Measurements from ENCODE around the gene CCDC57.

Gene CCDC57

DNA sequence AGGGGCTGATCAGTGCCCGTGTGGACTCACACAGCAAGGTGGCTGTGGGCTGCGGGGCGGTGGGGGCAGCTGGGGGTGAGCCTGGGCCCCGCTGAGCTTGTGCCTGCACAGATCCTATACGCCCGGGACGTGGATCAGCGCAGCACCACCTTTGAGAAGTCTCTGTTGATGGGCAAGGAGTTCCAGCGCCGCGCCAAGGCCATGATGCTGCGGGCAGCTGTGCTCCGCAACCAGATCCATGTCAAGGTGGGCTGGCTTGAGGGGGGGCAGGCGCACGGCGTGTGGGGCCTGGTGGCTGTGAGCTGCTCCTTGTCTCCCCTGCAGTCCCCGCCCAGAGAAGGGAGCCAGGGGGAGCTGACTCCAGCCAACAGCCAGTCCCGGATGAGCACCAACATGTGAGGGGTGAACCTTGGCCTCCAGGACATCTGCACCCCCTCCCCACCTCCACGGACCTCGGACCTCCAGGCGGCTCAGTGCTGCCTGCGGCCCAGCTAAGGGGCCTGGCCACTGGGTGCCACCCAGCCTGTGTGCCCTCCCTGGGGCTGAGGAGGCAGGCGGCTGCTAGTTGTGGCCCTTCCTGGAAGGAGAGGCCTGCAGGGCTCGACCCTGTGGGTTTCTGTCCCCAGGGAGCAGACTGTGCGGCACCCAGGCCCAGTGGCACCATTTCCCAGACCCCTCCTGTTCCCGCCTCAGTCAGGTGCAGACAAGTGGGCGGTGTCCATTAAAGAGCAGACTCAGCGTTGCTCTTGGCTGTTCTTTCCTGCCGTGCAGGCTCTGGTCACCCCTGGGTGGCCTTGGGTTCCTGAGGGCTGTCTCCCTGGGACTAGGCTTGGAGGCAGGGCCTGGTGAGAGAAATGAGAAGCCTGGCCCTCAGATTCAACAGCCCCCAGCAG is 155.7 kb downstream of the CCDC57 start:
- no peak for DNase-seq

DNA sequence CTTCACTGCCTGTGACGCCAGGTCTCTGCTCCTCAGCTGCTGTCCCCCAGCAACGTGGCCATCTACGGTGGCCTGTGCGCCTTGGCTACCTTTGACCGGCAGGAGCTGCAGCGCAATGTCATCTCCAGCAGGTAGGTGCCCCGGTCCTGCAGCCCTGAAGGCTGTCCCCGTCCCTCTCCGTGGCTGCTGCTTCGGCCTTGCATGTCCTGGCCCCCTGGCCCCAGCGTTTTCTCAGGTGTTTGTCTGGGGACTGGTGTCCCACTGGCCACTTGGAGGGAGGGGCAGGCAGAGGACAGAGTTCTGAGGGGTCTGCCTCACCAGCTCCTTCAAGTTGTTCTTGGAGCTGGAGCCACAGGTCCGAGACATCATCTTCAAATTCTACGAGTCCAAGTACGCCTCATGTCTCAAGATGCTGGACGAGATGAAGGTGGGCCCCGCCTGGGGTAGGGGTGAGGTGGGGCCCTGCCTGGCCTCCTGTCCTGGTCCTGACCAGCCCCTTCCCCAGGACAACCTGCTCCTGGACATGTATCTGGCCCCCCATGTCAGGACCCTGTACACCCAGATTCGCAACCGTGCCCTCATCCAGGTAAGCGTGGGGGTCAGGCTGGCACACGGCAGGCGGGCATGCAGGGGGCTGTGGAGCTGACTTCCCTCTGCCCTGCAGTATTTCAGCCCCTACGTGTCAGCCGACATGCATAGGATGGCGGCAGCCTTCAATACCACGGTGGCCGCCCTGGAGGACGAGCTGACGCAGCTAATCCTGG is 156.5 kb downstream of the CCDC57 start:
- DNase-seq, result no peak

DNA sequence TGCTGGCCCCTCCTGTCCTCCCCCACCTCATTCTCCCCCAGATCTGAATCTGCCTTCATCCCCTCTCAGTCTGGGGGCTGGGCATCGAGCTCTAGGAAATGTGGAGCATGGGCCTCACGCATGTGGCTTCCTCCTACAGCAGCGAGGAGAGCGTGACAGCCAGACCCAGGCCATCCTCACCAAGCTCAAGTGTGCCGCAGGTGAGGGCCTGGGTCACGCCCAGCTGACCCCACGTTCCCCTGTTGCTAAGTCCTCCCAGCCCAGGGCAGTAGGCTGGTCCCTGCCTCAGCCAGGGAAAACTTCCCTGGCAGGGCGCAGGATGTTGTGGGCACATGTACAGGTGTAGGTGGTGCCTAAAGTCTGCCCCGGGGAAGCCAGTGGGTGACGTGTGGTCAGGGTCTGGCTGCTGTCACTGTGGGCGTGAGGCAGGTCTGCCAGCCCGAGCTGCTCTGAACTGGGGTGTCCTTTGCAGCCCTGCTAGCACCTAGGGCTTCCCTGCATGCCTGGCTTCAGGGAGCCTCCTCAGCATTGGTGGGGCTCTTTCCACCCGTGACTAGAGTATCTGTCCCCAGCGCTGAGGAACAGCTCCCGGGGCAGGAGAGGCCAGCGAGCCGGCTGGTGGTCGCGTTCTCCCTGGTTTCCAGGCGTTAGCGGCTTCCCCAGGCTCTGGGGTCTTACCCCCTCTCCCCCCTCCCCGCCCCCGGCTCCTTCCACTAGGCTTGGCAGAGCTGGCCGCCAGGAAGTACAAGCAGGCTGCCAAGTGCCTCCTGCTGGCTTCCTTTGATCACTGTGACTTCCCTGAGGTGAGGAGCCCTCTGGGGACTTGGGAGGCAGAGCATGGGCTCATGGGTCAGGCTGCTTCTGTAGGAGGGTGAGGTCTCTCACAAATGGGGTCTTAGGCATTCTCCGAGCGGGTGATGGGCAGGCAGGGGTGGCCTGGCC is 157.3 kb downstream of the CCDC57 start:
- no peak for DNase-seq

DNA sequence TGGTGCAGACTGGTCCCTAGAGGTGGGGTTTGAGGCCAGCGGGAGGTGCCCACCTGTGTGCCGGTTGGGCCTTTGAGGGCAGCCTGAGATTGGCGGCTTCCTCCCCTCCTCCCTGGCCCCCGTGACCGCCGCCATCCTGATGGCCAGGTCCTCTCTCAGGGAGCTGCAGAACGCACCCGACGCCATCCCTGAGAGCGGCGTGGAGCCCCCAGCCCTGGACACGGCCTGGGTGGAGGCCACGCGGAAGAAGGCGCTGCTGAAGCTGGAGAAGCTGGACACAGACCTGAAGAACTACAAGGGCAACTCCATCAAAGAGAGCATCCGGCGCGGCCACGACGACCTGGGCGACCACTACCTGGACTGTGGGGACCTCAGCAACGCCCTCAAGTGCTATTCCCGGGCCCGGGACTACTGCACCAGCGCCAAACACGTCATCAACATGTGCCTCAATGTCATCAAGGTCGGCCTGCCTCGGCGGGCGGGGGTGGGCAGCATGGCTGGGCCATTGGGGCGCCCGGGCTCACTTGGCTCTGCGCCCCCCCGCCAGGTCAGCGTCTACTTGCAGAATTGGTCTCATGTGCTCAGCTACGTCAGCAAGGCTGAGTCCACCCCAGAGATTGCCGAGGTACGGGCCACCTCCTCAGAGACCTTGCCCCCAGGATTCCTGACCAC is 158.2 kb downstream of the CCDC57 start:
- no peak for DNase-seq

DNA sequence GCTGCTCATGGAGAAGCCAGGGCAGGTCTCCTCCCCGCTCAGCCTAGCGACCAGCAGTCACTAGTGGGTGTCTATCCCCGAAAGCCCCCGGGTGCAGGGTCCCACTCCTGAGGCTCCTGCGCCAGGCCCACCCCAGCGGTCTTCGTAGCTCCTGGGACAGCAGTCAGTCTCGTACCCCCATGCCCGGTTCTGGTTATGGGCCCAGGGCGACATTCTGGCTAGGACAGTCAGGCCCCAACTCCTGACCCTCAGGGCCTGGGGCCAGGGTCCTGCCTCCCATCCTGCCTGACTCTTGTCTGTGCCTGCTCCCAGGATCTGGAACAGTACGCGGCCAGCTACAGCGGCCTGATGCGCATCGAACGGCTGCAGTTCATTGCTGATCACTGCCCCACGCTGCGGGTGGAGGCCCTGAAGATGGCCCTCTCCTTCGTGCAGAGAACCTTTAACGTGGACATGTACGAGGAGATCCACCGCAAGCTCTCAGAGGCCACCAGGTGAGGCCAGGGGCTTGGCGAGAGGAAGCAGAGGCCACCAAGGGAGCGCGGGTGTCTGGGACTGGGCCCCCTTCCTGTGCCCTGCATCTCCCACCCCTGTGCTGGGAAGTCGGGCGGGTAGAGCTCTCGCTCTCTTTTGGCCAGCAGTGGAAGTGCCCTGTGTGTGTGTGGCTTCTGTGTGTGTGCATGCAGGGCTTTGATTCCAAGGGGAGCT is 158.9 kb downstream of the CCDC57 start:
- DNase-seq, result no peak

DNA sequence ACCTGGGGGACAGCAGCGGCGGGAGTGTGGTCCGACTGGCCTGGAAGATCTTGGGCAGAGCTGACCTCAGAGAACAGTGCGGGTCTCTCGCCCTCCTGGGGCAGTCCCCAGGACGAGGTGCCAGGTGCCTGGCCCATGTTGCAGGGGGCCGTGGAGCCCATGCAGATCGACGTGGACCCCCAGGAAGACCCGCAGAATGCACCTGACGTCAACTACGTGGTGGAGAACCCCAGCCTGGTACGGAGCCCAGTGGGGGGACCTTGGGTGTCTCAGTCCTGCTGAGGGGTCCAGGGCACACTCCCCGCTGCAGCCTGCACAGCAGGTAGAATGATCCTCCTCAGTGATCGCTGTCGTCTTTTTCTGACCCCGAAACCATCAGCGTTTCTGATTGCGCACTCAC is 159.5 kb downstream of the CCDC57 start:
- no peak for DNase-seq

DNA sequence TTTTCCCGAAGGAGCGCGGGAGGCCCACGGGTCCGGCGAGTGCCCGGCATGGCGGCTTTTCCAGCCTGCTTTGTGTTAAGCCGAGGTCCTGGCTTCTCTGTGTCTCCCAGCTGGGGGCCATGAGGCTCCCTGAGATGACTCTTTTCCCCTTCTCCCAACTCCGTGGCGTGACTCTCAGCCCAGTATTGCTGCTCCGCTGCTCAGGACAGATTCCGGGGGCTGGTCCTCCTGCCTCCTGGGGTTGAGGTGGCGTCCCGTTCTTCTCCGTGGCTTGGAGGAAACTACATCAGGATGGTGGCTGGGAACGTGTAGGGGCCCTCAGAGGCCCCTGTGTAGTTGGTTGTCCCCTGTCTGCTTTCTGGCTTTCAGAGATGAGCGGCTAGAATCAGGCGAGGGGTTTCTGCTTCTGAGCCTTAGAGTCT is 160.0 kb downstream of the CCDC57 start:
- no peak for DNase-seq

DNA sequence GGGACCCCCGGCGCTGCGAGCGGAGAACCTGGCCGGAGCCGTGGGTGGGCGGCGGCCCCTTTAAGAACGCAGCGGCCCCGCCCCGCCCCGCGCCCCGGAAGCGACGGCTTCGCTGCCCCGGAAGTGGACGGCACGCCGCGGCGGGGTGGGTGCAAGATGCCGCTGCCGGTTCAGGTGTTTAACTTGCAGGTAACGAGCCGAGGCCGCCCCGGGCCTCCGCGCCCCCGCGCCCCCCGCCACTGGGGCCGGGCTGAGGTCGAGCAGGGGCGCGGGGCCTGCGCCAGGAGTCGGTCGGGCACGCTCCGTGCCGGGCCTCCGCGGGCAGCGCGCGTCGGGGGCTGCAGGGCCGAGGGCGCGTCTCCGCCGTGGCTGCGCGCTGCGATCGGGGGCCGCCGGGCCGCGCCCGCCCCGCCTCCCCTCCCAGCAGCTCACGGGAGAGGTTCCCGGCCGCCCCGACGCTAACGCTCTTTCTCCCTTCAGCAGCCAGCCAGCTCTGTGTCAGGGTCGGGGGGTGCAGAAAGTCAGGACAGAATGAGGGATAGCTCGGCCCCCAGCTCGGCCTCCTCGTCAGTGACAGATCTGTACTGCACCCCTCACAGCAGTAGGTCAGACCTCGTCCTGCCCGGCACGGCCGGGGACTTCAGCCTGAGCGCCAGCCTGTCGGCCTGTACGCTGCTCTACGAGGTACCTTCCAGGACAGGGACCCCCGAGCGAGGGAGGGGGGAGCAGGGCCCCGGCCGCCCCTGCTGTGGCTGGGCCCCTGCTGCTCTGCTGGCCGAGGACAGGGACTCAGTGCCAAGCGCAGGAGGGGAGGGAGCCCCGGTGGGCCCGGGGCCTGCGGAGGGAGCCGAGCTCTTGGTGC is 160.6 kb downstream of the CCDC57 start, which contains the start of the genes GPS1 and RFNG:
TSS of gene GPS1 (plus strand) at position 123 of the 862 bp plus-strand sequence. CDS start at position 157, 34 bp downstream.
TSS of gene RFNG (minus strand) at position 36 of the 862 bp plus-strand sequence. CDS start 45 bp downstream, outside the sequence.
- DNase-seq, result peak in 1 of 2 experiments; percentile 45

Data from SW 1271 (cell line).